GM13977 (cell line): Measurements from ENCODE around the gene TMCO4.
A peak's percentile ranks its signal among the peaks of the same experiment; 100 is the strongest.
"Not testable (repeated sequence)": the region's sequence is repeated elsewhere in the genome, so short reads cannot be mapped to it uniquely, and the experiment has no call there.

Experiments used
- DNase-seq: peaks from one replicate; pipeline ENCODE4 v3.0.0; 2012; ENCODE audit warnings: low spot score
- CTCF ChIP-seq: IDR thresholded peaks from 2 replicates; pipeline ENCODE4 v1.5.1; 2012; ENCODE audit warnings: mild to moderate bottlenecking, control low read depth; ENCODE audit not compliant: insufficient read depth; ENCODE audit errors: extremely low read depth, missing control alignments
- in situ Hi-C: fragments of 300-500 bp; cut with MboI; formaldehyde crosslinking; loops from one replicate; pipeline ENCODE4 v1.12.0; 2022; ENCODE audit warnings: low sequenced_read_pairs, low pct_unique_long_range_greater_than_20kb, mixed read lengths, inconsistent platforms; ENCODE audit not compliant: unreplicated experiment

The TMCO4 gene

DNA sequence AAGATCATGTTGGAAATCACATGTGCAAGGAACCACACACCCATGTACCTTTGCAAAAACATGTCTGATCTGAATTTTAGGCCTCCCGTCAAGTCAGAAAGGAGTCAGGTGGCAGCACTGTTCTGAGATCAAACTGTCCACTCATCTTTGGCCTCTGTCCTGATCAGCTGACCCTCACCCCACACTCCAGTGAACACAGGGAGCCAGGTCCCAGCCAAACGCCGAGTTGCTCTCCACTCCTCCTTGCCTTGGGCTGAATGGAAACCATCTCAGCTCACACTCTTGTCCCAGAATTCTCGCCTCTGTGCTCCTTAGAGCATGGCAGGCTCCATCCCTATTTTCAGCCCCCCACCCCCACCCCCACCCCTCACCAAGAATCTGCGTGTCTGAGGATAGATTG is 20.0 kb upstream of the TMCO4 start:
- no peak for TF ChIP-seq CTCF
- DNase-seq, result no peak
- in situ Hi-C loops, result no loop called here

GRCh38 chr1:19818324-19818723 is 18.6 kb upstream of the TMCO4 start:
- in situ Hi-C loops, result no loop called here
- no peak for DNase-seq
- TF ChIP-seq CTCF, result no peak

DNA sequence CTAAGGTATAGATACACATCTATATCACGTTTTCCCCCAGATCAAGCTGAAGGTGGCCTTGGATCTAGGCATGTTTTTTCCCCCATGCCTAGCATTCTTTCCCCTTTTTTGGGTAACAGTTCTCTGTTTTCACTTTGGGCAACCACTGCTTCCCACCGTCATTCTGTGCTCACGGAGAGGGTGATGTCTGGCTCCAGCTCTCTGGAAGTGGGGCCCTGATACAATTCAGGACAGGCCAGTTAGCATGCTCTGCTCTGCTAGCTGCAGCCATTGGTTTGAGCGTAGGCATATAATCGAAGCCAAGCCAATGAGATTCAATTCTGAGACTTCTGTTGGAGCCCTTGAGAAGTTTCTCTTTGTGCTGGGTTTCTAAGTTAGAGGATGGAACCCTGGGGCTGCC is 17.4 kb upstream of the TMCO4 start:
- TF ChIP-seq CTCF, result no peak
- in situ Hi-C loops, result no loop called here
- DNase-seq, result no peak

DNA sequence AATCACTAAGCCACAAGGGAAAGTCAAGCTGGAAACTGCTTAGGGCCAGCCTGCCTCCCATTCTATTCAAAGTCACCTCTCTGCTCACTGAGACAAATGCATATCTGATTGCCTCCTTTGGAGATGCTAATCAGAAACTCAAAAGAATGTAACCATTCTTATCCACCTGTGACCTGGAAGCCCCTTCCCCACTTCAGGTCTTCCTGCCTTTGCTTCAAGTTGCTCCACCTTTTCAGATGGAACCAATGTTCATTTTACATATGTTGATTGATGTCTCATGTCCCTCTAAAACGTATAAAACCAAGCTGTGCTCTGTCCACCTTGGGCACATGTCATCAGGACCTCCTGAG is 17.0 kb upstream of the TMCO4 start:
- DNase-seq, in situ Hi-C loops: not testable (repeated sequence)

DNA sequence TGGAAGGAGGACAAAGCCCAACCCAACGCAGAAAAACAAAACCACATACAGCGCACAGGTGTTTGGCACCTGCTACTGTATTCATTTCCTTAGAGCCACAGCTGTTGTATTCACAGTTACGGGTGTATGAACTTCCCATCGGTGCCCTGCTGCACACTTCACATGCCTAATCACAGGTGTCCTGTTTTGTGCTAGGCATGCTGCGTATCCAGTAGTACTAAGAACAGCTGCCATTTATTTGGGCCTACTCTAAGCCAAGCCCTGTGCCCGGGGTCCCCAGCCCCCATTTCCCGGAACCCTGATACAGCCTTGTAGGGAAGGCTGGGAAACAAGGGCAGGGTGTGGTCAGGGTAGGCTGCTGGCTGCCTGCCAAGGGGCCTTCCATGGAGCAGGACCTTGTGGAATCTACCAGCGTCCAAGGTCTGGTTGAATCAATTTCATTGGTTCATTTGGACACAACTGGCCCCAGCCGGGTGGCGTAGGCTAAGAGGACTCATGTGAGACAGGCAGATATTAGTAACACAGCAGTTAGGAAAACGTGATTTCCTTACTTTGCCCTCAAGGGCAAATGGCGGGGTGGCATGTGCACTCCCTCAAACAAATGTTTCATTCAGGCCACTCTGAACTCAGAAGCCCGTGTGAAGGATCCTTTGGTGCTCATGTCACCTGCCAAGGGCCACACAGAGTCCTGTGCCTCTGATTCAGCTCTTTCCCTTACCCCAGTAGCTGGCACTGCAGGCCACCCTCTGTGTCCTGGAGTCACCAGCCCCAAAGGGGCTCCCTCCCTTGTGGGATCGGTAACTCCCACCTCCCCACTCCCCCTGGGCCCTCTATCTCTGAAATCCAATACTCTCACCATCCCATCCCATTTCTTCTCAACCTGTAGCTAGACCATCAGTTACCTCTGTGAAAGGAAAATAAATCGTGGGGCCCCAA is 16.4 kb upstream of the TMCO4 start:
- DNase-seq, result no peak
- in situ Hi-C loops, result no loop called here

DNA sequence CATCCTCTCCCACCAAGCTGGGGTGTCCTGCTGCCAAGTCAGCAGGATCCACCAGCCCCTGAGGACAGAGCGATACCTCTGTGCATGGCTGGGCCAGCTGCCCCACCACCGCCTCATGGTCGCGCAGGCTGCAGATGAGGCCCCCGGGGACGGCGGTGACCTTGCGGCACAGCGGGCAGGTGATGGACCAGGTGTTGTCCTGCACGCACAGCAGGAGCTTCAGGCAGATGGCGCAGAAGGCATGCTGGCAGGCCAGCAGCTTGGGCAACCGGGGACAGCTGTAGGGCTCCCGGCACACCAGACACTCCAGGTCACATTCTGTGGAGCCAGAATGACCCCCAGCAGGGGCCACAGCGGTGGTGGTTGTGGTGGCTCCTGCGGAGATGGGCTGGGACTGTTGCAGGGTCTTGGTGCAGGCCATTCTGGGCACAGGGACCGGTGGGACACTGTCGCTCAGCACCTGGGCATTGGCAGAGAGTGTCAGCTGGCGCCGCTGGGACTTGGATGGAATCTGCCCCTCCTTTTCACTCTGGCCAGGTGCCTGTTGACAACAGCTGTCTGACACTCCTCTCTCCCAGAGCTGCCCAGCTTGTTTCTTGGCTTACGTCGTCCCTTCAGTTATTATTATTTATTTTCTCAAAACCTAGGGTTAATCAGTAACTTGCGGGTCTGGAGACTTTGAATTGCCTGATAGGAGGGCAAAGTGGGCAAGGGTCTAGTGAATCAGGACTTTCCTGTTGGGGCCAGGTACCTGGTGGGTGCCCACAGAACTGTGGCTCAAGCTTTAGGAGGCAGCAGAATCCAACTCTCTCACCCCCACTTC is 15.2 kb upstream of the TMCO4 start, which contains the start of gene RNF186:
Gene RNF186 (minus strand): TSS at position 603 of the 823 bp plus-strand sequence. CDS start 182 bp downstream, at position 421.
- DNase-seq, result no peak
- in situ Hi-C loops, result no loop called here
- no peak for TF ChIP-seq CTCF

More for the DNA sequence above, 16.4 kb upstream of the TMCO4 start:
- TF ChIP-seq CTCF, result no peak

DNA sequence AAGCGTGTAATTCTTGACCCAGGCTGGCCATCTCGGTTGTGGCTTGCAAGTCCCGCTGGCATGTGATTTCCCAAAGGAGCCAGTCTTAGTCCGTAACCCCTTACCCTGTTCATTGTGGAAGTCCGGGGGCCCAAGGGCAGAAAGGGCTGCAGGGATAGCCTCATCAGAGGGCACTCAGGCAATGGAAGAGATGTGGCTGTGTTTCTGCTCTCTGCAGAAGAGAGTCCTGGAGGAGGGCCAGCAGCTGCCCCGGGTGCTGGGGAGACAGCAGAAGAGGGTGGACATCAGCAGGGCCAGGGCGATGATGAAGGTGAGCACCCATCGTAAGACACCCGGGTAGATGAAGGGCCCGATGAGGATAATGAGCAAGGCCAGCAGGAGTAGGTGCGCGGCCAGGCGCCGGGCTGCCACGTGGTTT is 14.5 kb upstream of the TMCO4 start:
- in situ Hi-C loops, result no loop called here
- DNase-seq, result peak; percentile 4
- no peak for TF ChIP-seq CTCF
